ENCODE results near the gene NCF1. TPM values are rescaled to one million over a fixed set of nuclear protein-coding genes. Genes with fewer than 3 reads are reported as not detected.
"Not testable (repeated sequence)": the region's sequence is repeated elsewhere in the genome, so short reads cannot be mapped to it uniquely, and the experiment has no call there.

The NCF1 gene
- total RNA-seq: 2.2 TPM

GRCh38 chr7:74773760-74774750, at the start of gene NCF1:
Gene NCF1 (plus strand): TSS chr7:74774011. CDS start chr7:74774032, 21 bp downstream.
- not testable (repeated sequence) for DNase-seq (ENCODE audit: low read depth in 2 of 3, low spot score in 2 of 3)

GRCh38 chr7:74725840-74726239, 48.0 kb upstream of the NCF1 start:
- DNase-seq (ENCODE audit: low read depth in 2 of 3, low spot score in 2 of 3): no peak

- no peak for DNase-seq (ENCODE audit: low read depth in 2 of 3, low spot score in 2 of 3)
These were observed 47.3 kb upstream of the NCF1 start for GRCh38 chr7:74726309-74727101.

GRCh38 chr7:74728686-74729085, 45.1 kb upstream of the NCF1 start:
- not testable (repeated sequence) for DNase-seq (ENCODE audit: low read depth in 2 of 3, low spot score in 2 of 3)

- not testable (repeated sequence) for DNase-seq (ENCODE audit: low read depth in 2 of 3, low spot score in 2 of 3)
These were observed 43.6 kb upstream of the NCF1 start for GRCh38 chr7:74730186-74730585.

- DNase-seq (ENCODE audit: low read depth in 2 of 3, low spot score in 2 of 3): not testable (repeated sequence)
These were observed 33.7 kb upstream of the NCF1 start for GRCh38 chr7:74739974-74740703.

GRCh38 chr7:74743936-74744557, 29.8 kb upstream of the NCF1 start:
- not testable (repeated sequence) for DNase-seq (ENCODE audit: low read depth in 2 of 3, low spot score in 2 of 3)

- DNase-seq (ENCODE audit: low read depth in 2 of 3, low spot score in 2 of 3): not testable (repeated sequence)
These were observed 19.8 kb upstream of the NCF1 start for GRCh38 chr7:74753921-74754482.

- DNase-seq (ENCODE audit: low read depth in 2 of 3, low spot score in 2 of 3): not testable (repeated sequence)
These were observed 17.1 kb upstream of the NCF1 start for GRCh38 chr7:74756673-74757072.

GRCh38 chr7:74758268-74758667, 15.5 kb upstream of the NCF1 start:
- not testable (repeated sequence) for DNase-seq (ENCODE audit: low read depth in 2 of 3, low spot score in 2 of 3)

GRCh38 chr7:74758982-74759381, 14.8 kb upstream of the NCF1 start:
- not testable (repeated sequence) for DNase-seq (ENCODE audit: low read depth in 2 of 3, low spot score in 2 of 3)

- not testable (repeated sequence) for DNase-seq (ENCODE audit: low read depth in 2 of 3, low spot score in 2 of 3)
These were observed 8.4 kb upstream of the NCF1 start for GRCh38 chr7:74765205-74765918.

GRCh38 chr7:74766509-74766908, 7.3 kb upstream of the NCF1 start:
- DNase-seq (ENCODE audit: low read depth in 2 of 3, low spot score in 2 of 3): not testable (repeated sequence)

- not testable (repeated sequence) for DNase-seq (ENCODE audit: low read depth in 2 of 3, low spot score in 2 of 3)
These were observed 6.8 kb upstream of the NCF1 start for GRCh38 chr7:74766991-74767390.

GRCh38 chr7:74770062-74770461, 3.7 kb upstream of the NCF1 start:
- not testable (repeated sequence) for DNase-seq (ENCODE audit: low read depth in 2 of 3, low spot score in 2 of 3)

- DNase-seq (ENCODE audit: low read depth in 2 of 3, low spot score in 2 of 3): not testable (repeated sequence)
These were observed 1.7 kb upstream of the NCF1 start for GRCh38 chr7:74772093-74772492.

- not testable (repeated sequence) for DNase-seq (ENCODE audit: low read depth in 2 of 3, low spot score in 2 of 3)
These were observed 1.3 kb downstream of the NCF1 start for GRCh38 chr7:74775111-74775510.

- DNase-seq (ENCODE audit: low read depth in 2 of 3, low spot score in 2 of 3): not testable (repeated sequence)
These were observed 5.2 kb downstream of the NCF1 start for GRCh38 chr7:74779053-74779452.

- DNase-seq (ENCODE audit: low read depth in 2 of 3, low spot score in 2 of 3): not testable (repeated sequence)
These were observed 7.9 kb downstream of the NCF1 start for GRCh38 chr7:74781746-74782145.

All from hematopoietic multipotent progenitor cell (in vitro differentiated cells).